DOHH2 (cell line): ENCODE measurements around the gene GJC1.

Experiments used
- H3F3A ChIP-seq: fragments of 200-600 bp; sonication (generic), shearing (Covaris generic); 2 replicates; pipeline ENCODE4 v1.6.0; 2016; ENCODE audit warnings: antibody characterized with exemption, mild to moderate bottlenecking; ENCODE audit not compliant: control insufficient read depth, insufficient read depth
- H3K27ac ChIP-seq: fragments of 200-600 bp; sonication (generic); 2 replicates; pipeline ENCODE4 v1.5.1; 2014; ENCODE audit warnings: low read depth, mild to moderate bottlenecking, low read length, moderate library complexity
- H3K27me3 ChIP-seq: fragments of 200-600 bp; sonication (generic); 2 replicates; pipeline ENCODE4 v1.6.1; 2014; ENCODE audit warnings: mild to moderate bottlenecking, low read length, mixed read lengths; ENCODE audit not compliant: control insufficient read depth
- H3K36me3 ChIP-seq: fragments of 200-600 bp; sonication (generic); 2 replicates; pipeline ENCODE4 v1.6.1; 2014; ENCODE audit warnings: mild to moderate bottlenecking, low read length, moderate library complexity, mixed read lengths; ENCODE audit not compliant: control insufficient read depth
- H3K4me1 ChIP-seq: fragments of 200-600 bp; sonication (generic); 2 replicates; pipeline ENCODE4 v1.6.1; 2014; ENCODE audit warnings: mild to moderate bottlenecking, low read length, mixed read lengths; ENCODE audit not compliant: control insufficient read depth
- H3K4me2 ChIP-seq: fragments of 200-600 bp; sonication (generic); 2 replicates; pipeline ENCODE4 v1.6.0; 2014; ENCODE audit warnings: mild to moderate bottlenecking, low read length, moderate library complexity
- H3K4me3 ChIP-seq: fragments of 200-600 bp; sonication (generic); 2 replicates; pipeline ENCODE4 v1.5.1; 2014; ENCODE audit warnings: mild to moderate bottlenecking, low read length, mixed read lengths
- H3K79me2 ChIP-seq: fragments of 200-600 bp; sonication (generic); 2 replicates; pipeline ENCODE4 v1.6.1; 2014; ENCODE audit warnings: mild to moderate bottlenecking, low read length, mixed read lengths; ENCODE audit not compliant: control insufficient read depth
- H3K9me2 ChIP-seq: fragments of 200-600 bp; sonication (generic); replicated peaks from 2 replicates; pipeline ENCODE4 v1.6.1; 2014; ENCODE audit warnings: mild to moderate bottlenecking, low read length, mixed read lengths; ENCODE audit not compliant: control insufficient read depth
- H3K9me3 ChIP-seq: fragments of 200-600 bp; sonication (generic); 2 replicates; pipeline ENCODE4 v1.6.1; 2014; ENCODE audit warnings: antibody characterized with exemption, low read length, mixed read lengths; ENCODE audit not compliant: control insufficient read depth, insufficient read depth
- H4K20me1 ChIP-seq: fragments of 200-600 bp; sonication (generic); 2 replicates; pipeline ENCODE4 v1.6.0; 2014; ENCODE audit warnings: low read depth, mild to moderate bottlenecking, antibody characterized with exemption, low read length, moderate library complexity; ENCODE audit not compliant: control insufficient read depth, insufficient read depth
- EZH2phosphoT487 ChIP-seq: fragments of 200-600 bp; sonication (generic); IDR thresholded peaks from 2 replicates; pipeline ENCODE4 v1.6.1; 2017; ENCODE audit warnings: borderline replicate concordance, mild to moderate bottlenecking, antibody characterized with exemption, low read length, moderate library complexity, mixed read lengths
- TF ChIP-seq, protein P1 (sequence below): fragments of 200-600 bp; sonication (generic); IDR thresholded peaks from one replicate; pipeline ENCODE4 v1.5.1; 2014; ENCODE audit warnings: antibody characterized with exemption, mild to moderate bottlenecking, low read depth, low read length; ENCODE audit not compliant: poor library complexity, severe bottlenecking

Gene GJC1

GRCh38 chr17:44787271-44787940 is 42.7 kb downstream of the GJC1 start:
- Histone ChIP-seq H3K27me3 (no peaks in the 10 kb centered on the region), H3K27ac (no peak overlapping the region), H3K4me1 (no peaks in the 10 kb centered on the region), H4K20me1 (no peaks in the 10 kb centered on the region), H3K4me2 (no peak overlapping the region), H3F3A (no peaks in the 10 kb centered on the region), H3K9me2 (no peaks in the 10 kb centered on the region), H3K4me3 (no peak overlapping the region), H3K9me3 (no peaks in the 10 kb centered on the region), H3K79me2 (no peaks in the 10 kb centered on the region), H3K36me3 (no peaks in the 10 kb centered on the region)
- no peak for TF ChIP-seq EZH2phosphoT487

GRCh38 chr17:44786551-44787081 is 43.5 kb downstream of the GJC1 start:
- Histone ChIP-seq H3K4me2 (no peak overlapping the region), H3K9me2 (no peaks in the 10 kb centered on the region), H3K36me3 (no peaks in the 10 kb centered on the region), H3K4me3 (no peak overlapping the region), H3K27ac (no peak overlapping the region), H3K9me3 (no peaks in the 10 kb centered on the region), H3K79me2 (no peaks in the 10 kb centered on the region), H3K27me3 (no peaks in the 10 kb centered on the region), H3F3A (no peaks in the 10 kb centered on the region), H4K20me1 (no peaks in the 10 kb centered on the region), H3K4me1 (no peaks in the 10 kb centered on the region)
- TF ChIP-seq, protein P1, sequence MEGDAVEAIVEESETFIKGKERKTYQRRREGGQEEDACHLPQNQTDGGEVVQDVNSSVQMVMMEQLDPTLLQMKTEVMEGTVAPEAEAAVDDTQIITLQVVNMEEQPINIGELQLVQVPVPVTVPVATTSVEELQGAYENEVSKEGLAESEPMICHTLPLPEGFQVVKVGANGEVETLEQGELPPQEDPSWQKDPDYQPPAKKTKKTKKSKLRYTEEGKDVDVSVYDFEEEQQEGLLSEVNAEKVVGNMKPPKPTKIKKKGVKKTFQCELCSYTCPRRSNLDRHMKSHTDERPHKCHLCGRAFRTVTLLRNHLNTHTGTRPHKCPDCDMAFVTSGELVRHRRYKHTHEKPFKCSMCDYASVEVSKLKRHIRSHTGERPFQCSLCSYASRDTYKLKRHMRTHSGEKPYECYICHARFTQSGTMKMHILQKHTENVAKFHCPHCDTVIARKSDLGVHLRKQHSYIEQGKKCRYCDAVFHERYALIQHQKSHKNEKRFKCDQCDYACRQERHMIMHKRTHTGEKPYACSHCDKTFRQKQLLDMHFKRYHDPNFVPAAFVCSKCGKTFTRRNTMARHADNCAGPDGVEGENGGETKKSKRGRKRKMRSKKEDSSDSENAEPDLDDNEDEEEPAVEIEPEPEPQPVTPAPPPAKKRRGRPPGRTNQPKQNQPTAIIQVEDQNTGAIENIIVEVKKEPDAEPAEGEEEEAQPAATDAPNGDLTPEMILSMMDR = no peak
- no peak for TF ChIP-seq EZH2phosphoT487

- Histone ChIP-seq H3K9me3 (no peaks in the 10 kb centered on the region), H3K27me3 (no peaks in the 10 kb centered on the region), H3K4me3 (no peak overlapping the region), H3F3A (no peaks in the 10 kb centered on the region), H3K4me2 (no peak overlapping the region), H3K9me2 (no peaks in the 10 kb centered on the region), H4K20me1 (no peaks in the 10 kb centered on the region), H3K27ac (no peak overlapping the region), H3K36me3 (no peaks in the 10 kb centered on the region), H3K4me1 (no peaks in the 10 kb centered on the region), H3K79me2 (no peaks in the 10 kb centered on the region)
- TF ChIP-seq, protein P1 = no peak
- no peak for TF ChIP-seq EZH2phosphoT487
These were observed 44.2 kb downstream of the GJC1 start for GRCh38 chr17:44785921-44786320.

GRCh38 chr17:44782326-44782850 is 47.7 kb downstream of the GJC1 start:
- Histone ChIP-seq H3K27me3 (no peaks in the 10 kb centered on the region), H3K4me1 (peaks cover 11% of the 10 kb centered on the region), H3K4me3 (no peak overlapping the region), H3K9me3 (no peaks in the 10 kb centered on the region), H3K79me2 (no peaks in the 10 kb centered on the region), H3F3A (no peaks in the 10 kb centered on the region), H4K20me1 (no peaks in the 10 kb centered on the region), H3K9me2 (no peaks in the 10 kb centered on the region), H3K36me3 (no peaks in the 10 kb centered on the region), H3K27ac (no peak overlapping the region), H3K4me2 (no peak overlapping the region)
- TF ChIP-seq, protein P1 = no peak
- no peak for TF ChIP-seq EZH2phosphoT487
